Liver (tissue), 3 donors: ENCODE data around the gene EPHA5.

Source experiments
- CTCF ChIP-seq: fragments of 150-350 bp; IDR thresholded peaks from 2 replicates; pipeline ENCODE4 v1.5.1; 2017; ENCODE audit warnings: improper control_type of control experiment, low read depth, low read length; ENCODE audit not compliant: missing input control
- EGR1 ChIP-seq, 2 donors: IDR thresholded peaks; 2 replicates each; pipeline ENCODE4 v1.6.1; 2016 to 2018; ENCODE audit warnings: antibody characterized with exemption in 2 of 2, low read depth in 2 of 2
- MAX ChIP-seq: IDR thresholded peaks from 2 replicates; pipeline ENCODE4 v1.6.1; 2016; ENCODE audit warnings: antibody characterized with exemption
- RXRA ChIP-seq, 2 donors: IDR thresholded peaks; 2 replicates each; pipeline ENCODE4 v1.6.1; 2017 to 2018; ENCODE audit warnings: antibody characterized with exemption in 2 of 2, mild to moderate bottlenecking in 1 of 2
- TAF1 ChIP-seq: conservative IDR thresholded peaks from 2 replicates; pipeline ENCODE4 v1.6.1; 2016; ENCODE audit warnings: antibody characterized with exemption, mild to moderate bottlenecking
- donor health status: healthy.
- donor health status: healthy.

DNA sequence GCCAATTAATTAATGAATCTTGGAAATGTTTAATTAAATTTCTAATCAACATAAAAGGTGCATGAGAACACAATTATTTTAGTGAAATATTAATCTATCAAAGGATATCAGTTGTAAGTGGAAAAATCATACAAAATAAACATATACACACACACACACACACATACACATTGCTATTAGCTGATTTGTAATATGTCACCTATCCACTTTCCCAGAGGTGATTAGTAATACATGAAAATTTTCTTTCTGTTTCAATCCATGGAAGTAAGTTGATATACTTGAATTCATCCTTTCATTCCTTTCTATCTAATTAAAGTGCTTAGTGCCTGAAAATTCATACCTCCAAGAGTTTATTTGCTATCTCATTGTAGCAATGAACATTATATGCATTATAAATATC lies 213.7 kb downstream of the EPHA5 start:
- no peak for TF ChIP-seq CTCF
- TF ChIP-seq TAF1: no peak
- no peak for TF ChIP-seq RXRA (IDR thresholded peaks at IDR 0.05)
- no peak for TF ChIP-seq MAX
- TF ChIP-seq EGR1 (IDR thresholded peaks at IDR 0.05; ENCODE audit: low read depth in 2 of 2): no peak
